GM21786 (cell line): ENCODE measurements around the gene NCLN.
"Not testable (repeated sequence)": the region's sequence is repeated elsewhere in the genome, so short reads cannot be mapped to it uniquely, and the experiment has no call there.

Experiments used
- ATAC-seq: cut with Tn5 transposase; IDR thresholded peaks from one replicate; pipeline ENCODE4 v1.9.1; 2021; ENCODE audit not compliant: unreplicated experiment

Gene NCLN

GRCh38 chr19:3154957-3155736, 30.6 kb upstream of the NCLN start:
- peak; percentile 82 for ATAC-seq

- ATAC-seq, result no peak
Observed at GRCh38 chr19:3157096-3157845, 28.5 kb upstream of the NCLN start.

- no peak for ATAC-seq
Observed at GRCh38 chr19:3159565-3159964, 26.2 kb upstream of the NCLN start.

- no peak for ATAC-seq
Observed at GRCh38 chr19:3160219-3160618, 25.5 kb upstream of the NCLN start.

- no peak for ATAC-seq
Observed at GRCh38 chr19:3161453-3161852, 24.3 kb upstream of the NCLN start.

GRCh38 chr19:3162418-3163229, 23.1 kb upstream of the NCLN start:
- no peak for ATAC-seq

- no peak for ATAC-seq
Observed at GRCh38 chr19:3163230-3163886, 22.4 kb upstream of the NCLN start.

GRCh38 chr19:3163943-3164342, 21.8 kb upstream of the NCLN start:
- no peak for ATAC-seq

- ATAC-seq, result no peak
Observed at GRCh38 chr19:3167533-3168272, 18.0 kb upstream of the NCLN start.

GRCh38 chr19:3171894-3172672, 13.6 kb upstream of the NCLN start:
- ATAC-seq, result no peak

GRCh38 chr19:3172673-3173000, 13.1 kb upstream of the NCLN start:
- ATAC-seq, result not testable (repeated sequence)

- no peak for ATAC-seq
Observed at GRCh38 chr19:3175781-3176714, 9.7 kb upstream of the NCLN start.

GRCh38 chr19:3176715-3177501, 8.8 kb upstream of the NCLN start:
- ATAC-seq, result no peak

GRCh38 chr19:3178377-3178972, 7.3 kb upstream of the NCLN start, which contains the start of gene S1PR4:
Gene S1PR4 (plus strand): TSS chr19:3178769. CDS start chr19:3178793, 24 bp downstream.
- ATAC-seq, result no peak

GRCh38 chr19:3178973-3179738, 6.6 kb upstream of the NCLN start:
- ATAC-seq, result no peak

GRCh38 chr19:3179739-3180293, 5.9 kb upstream of the NCLN start:
- no peak for ATAC-seq
